ENCODE data around the gene KSR2. TPM values are rescaled to one million over a fixed set of nuclear protein-coding genes. Genes with fewer than 3 reads are reported as not detected.

KSR2 gene
- total and polyA plus RNA-seq, 2 of the 13 experiments (the other 11 are each of a cell fraction or from before 2014, with no cell fraction given), result 0.02 TPM; not detected in 1

DNA sequence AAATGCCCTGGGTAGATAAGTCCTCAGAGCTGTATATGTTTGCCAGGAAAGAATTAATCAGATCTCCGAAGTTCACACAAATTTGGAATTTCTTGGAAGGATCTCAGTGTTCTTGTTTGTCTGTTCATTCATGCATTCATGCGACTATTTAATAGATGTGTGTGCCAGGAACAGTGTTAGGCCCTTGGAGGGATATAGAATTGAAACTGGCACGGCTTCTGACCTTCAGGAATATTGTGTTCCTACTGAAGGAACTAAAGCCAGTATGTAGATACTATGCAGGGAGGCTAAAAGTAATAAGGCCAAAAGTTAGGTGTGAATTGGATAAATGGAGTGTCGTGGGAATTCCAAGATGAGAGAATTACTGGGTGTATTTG lies 441.3 kb downstream of the KSR2 start:
- Histone ChIP-seq H3K4me2 (ENCODE audit: low read depth, low read length) (no peak overlapping the region), H3K9me3 (ENCODE audit: low read length) (no peaks in the 10 kb centered on the region), H3K4me1 (ENCODE audit: insufficient read depth, low read length) (no peaks in the 10 kb centered on the region), H3K36me3 (replicated peaks in 1 of 2; ENCODE audit: control insufficient read depth in 1 of 2, insufficient read depth in 2 of 2, low read length in 2 of 2) (no peaks in the 10 kb centered on the region), H3K27ac (ENCODE audit: extremely low read length, insufficient read depth, low read length) (no peak overlapping the region), H4K20me1 (ENCODE audit: insufficient read depth, low read length) (no peaks in the 10 kb centered on the region), H3K4me3 (replicated peaks in 1 of 3; ENCODE audit: insufficient read depth in 1 of 3, low read depth in 2 of 3, low read length in 3 of 3) (no peak overlapping the region), H2AFZ (ENCODE audit: low read length) (no peak overlapping the region), H3K9ac (ENCODE audit: insufficient read depth, low read depth, low read length) (no peak overlapping the region), H3K79me2 (ENCODE audit: insufficient read depth, low read length) (no peaks in the 10 kb centered on the region), H3K27me3 (ENCODE audit: control insufficient read depth in 1 of 2, insufficient read depth in 2 of 2, low read length in 2 of 2) (0 out of 5 replicates have a peak, but pooled peaks cover 0 to 3% of the 10 kb centered on the region in 2 experiments)
- intact Hi-C loops (cut with micrococcal nuclease; ENCODE audit: unreplicated experiment), result no loop called here
- no peak for FAIRE-seq
- POLR2A ChIA-PET, result no interaction called here
- CTCF ChIA-PET (ENCODE audit: low intra/inter-chr PET ratio, low total read pairs), result no interaction called here
- no peak for ATAC-seq
- 3% methylated on average over 4 of the region's 4 CpGs for WGBS (ENCODE audit: low lambda C conversion rate)
- BruUV-seq (replicated peaks), result no TSS peak
- DNase-seq (ENCODE audit: low spot score), result no peak
- TF ChIP-seq ZNF670 (CRISPR knock-in tag; IDR thresholded peaks at IDR 0.05; ENCODE audit: borderline replicate concordance) (no peak), NFYC (CRISPR knock-in tag; IDR thresholded peaks at IDR 0.05) (no peak), SYNCRIP (IDR thresholded peaks at IDR 0.05; ENCODE audit: insufficient read depth, low read depth, low read length) (no peak), SP2 (CRISPR knock-in tag; IDR thresholded peaks at IDR 0.05) (no peak), NFKB2 (CRISPR knock-in tag; IDR thresholded peaks at IDR 0.05; ENCODE audit: borderline replicate concordance) (no peak), NONO (IDR thresholded peaks at IDR 0.05) (no peak), NONO (CRISPR knock-in tag; conservative IDR thresholded peaks at IDR 0.05) (no peak), AHR (CRISPR knock-in tag; IDR thresholded peaks at IDR 0.05) (no peak), TOE1 (CRISPR knock-in tag; IDR thresholded peaks at IDR 0.05) (no peak), ZNF468 (CRISPR knock-in tag; IDR thresholded peaks at IDR 0.05) (no peak), ZNF20 (CRISPR knock-in tag; IDR thresholded peaks at IDR 0.05) (no peak), KLF12 (CRISPR knock-in tag; IDR thresholded peaks at IDR 0.05; ENCODE audit: borderline replicate concordance) (no peak), ZFP37 (CRISPR knock-in tag; IDR thresholded peaks at IDR 0.05; ENCODE audit: borderline replicate concordance) (no peak), U2AF1 (optimal IDR thresholded peaks at IDR 0.05; ENCODE audit: low read depth, low read length) (no peak), SALL2 (CRISPR knock-in tag; IDR thresholded peaks at IDR 0.05) (no peak), SPEN (CRISPR knock-in tag; IDR thresholded peaks at IDR 0.05; ENCODE audit: low read depth) (no peak), FOXC1 (CRISPR knock-in tag; IDR thresholded peaks at IDR 0.05; ENCODE audit: borderline replicate concordance) (no peak)
- TF ChIP-seq, protein P1, sequence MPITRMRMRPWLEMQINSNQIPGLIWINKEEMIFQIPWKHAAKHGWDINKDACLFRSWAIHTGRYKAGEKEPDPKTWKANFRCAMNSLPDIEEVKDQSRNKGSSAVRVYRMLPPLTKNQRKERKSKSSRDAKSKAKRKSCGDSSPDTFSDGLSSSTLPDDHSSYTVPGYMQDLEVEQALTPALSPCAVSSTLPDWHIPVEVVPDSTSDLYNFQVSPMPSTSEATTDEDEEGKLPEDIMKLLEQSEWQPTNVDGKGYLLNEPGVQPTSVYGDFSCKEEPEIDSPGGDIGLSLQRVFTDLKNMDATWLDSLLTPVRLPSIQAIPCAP (CRISPR knock-in tag; IDR thresholded peaks at IDR 0.05; ENCODE audit: low read depth), result no peak
- TF ChIP-seq, protein P2, sequence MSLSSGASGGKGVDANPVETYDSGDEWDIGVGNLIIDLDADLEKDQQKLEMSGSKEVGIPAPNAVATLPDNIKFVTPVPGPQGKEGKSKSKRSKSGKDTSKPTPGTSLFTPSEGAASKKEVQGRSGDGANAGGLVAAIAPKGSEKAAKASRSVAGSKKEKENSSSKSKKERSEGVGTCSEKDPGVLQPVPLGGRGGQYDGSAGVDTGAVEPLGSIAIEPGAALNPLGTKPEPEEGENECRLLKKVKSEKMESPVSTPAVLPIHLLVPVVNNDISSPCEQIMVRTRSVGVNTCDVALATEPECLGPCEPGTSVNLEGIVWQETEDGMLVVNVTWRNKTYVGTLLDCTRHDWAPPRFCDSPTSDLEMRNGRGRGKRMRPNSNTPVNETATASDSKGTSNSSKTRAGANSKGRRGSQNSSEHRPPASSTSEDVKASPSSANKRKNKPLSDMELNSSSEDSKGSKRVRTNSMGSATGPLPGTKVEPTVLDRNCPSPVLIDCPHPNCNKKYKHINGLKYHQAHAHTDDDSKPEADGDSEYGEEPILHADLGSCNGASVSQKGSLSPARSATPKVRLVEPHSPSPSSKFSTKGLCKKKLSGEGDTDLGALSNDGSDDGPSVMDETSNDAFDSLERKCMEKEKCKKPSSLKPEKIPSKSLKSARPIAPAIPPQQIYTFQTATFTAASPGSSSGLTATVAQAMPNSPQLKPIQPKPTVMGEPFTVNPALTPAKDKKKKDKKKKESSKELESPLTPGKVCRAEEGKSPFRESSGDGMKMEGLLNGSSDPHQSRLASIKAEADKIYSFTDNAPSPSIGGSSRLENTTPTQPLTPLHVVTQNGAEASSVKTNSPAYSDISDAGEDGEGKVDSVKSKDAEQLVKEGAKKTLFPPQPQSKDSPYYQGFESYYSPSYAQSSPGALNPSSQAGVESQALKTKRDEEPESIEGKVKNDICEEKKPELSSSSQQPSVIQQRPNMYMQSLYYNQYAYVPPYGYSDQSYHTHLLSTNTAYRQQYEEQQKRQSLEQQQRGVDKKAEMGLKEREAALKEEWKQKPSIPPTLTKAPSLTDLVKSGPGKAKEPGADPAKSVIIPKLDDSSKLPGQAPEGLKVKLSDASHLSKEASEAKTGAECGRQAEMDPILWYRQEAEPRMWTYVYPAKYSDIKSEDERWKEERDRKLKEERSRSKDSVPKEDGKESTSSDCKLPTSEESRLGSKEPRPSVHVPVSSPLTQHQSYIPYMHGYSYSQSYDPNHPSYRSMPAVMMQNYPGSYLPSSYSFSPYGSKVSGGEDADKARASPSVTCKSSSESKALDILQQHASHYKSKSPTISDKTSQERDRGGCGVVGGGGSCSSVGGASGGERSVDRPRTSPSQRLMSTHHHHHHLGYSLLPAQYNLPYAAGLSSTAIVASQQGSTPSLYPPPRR (CRISPR knock-in tag; IDR thresholded peaks at IDR 0.05; ENCODE audit: borderline replicate concordance), result no peak
- in situ Hi-C loops (cut with HindIII; ENCODE audit: extremely low pct_ligation_motif_present, low pct_unique_long_range_greater_than_20kb), result no loop called here

Data from HepG2 (cell line).